Ovary (tissue), 9 donors: ENCODE results near the gene CACNB2. TPM values are rescaled to one million over a fixed set of nuclear protein-coding genes. Genes with fewer than 3 reads are reported as not detected.

Source experiments
- DNase-seq, 5 donors: peaks; one replicate each; pipeline ENCODE4 v3.0.0-alpha.2; 2019 to 2020
- H3K27ac ChIP-seq, 2 donors: fragments of 200-600 bp; one replicate each; pipeline versions ENCODE4 v1.5.1 to v1.8.0; 2019 to 2022
- H3K27me3 ChIP-seq: fragments of 200-600 bp; one replicate; pipeline ENCODE4 v1.8.0; 2022
- H3K36me3 ChIP-seq: fragments of 200-600 bp; sonication (generic); one replicate; pipeline ENCODE4 v1.5.1; 2019
- H3K4me1 ChIP-seq: one replicate; pipeline ENCODE4 v1.8.1; 2013; ENCODE audit warnings: mild to moderate bottlenecking, moderate library complexity; ENCODE audit not compliant: insufficient read depth
- H3K4me3 ChIP-seq: fragments of 200-600 bp; sonication (generic); one replicate; pipeline ENCODE4 v1.5.1; 2017
- H3K9me3 ChIP-seq, 2 donors: fragments of 200-600 bp in 1 of 2; sonication (generic) in 1 of 2; one replicate each; pipeline versions ENCODE4 v1.5.1 to v1.8.1; 2013 to 2019; ENCODE audit warnings: mild to moderate bottlenecking in 1 of 2, moderate library complexity in 1 of 2
- EP300 ChIP-seq: sonication (generic); formaldehyde crosslinking; IDR thresholded peaks from one replicate; pipeline ENCODE4 v1.6.1; 2017; ENCODE audit warnings: antibody characterized with exemption
- POLR2A ChIP-seq: fragments of 450-650 bp; IDR thresholded peaks from one replicate; pipeline ENCODE4 v1.6.1; 2017; ENCODE audit warnings: antibody characterized with exemption, mild to moderate bottlenecking, moderate library complexity
- WGBS, 3 donors: extraction: QIAGEN DNeasy Blood & Tissue Kit in 1 of 3; methylation state at CpG; one replicate each; pipeline versions ENCODE4 v1.1.5 to v1.1.7; 2013 to 2017; 5-methylcytosine and 5-hydroxymethylcytosine counted together
- intact Hi-C, 4 donors: fragments of 100-400 bp; cut with DNase I; formaldehyde crosslinking; loops; one replicate each; pipeline versions ENCODE4 v1.11.0 to v1.15.1; 2022 to 2023
- polyA plus RNA-seq, 2 donors: library from polyadenylated mRNA; stranded (reverse); fragments of 200-250 nt in 1 of 2; fragments of 350-450 nt in 1 of 2; fragmentation: Illumina TruSeq in 1 of 2; extraction: RNeasy Lipid Tissue Mini Kit (QIAGEN cat#74804) in 1 of 2; gene quantifications; one replicate each; pipeline ENCODE4 v1.2.3, GENCODE V29; 2013 to 2014
- total RNA-seq, 7 donors: library from RNA; depleted of rRNA in 2 of 7; stranded (reverse); fragments of >200 nt in 2 of 7; fragmentation: NEBNext Ultra II Directional in 3 of 7; extraction: Animal tissue kit (Norgen Biotek cat#: 25700) in 3 of 7; gene quantifications; one replicate each; pipeline versions ENCODE4 v1.1.0 to v1.2.4, GENCODE V29; 2016 to 2023
- TF ChIP-seq, protein P1 (sequence below), 3 donors: fragments of 450-650 bp in 2 of 3; fragments of 200-600 bp in 1 of 3; IDR thresholded peaks; one replicate each; pipeline versions ENCODE4 v1.5.1 to v1.8.0; 2016 to 2022; ENCODE audit warnings: antibody characterized with exemption in 3 of 3, mild to moderate bottlenecking in 1 of 3
- donor health status: DM: no; HTN: no; CAD: no; lungs with moderate emphysema.
- donor health status: DM: no; HTN: no; CAD: no.
- donor health status: Bipolar disorder and iron deficiency.
- donor health status: DM: yes; HTN: yes; CAD: no.
- donor health status: DM: no; HTN: no; CAD: no.
- donor health status: DM: yes; HTN: yes; CAD: no.

Gene CACNB2
- total and polyA plus RNA-seq, 9 donors: 8.9 to 60.9 (median 23.8) TPM

DNA sequence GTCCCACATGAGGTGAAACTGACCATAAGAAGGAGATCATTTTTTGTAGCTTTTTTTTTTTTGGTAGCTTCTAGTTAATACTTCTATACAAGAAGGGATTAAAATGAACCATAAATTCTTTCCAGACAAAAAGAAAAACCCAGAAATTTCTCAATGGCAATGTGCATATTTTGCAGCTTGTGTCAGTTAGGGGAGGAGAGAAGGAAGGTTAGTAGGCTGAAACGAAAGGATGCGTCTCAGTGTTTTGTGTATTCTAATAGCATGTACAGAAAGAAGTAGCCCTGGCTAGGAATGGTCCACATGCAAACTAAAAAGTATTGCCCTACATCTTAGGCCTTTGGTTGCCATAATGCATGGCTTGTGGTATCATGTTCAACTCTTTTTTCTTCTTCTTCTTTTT is 90.6 kb downstream of the CACNB2 start:
- Histone ChIP-seq H3K36me3 (no peaks in the 10 kb centered on the region), H3K9me3 (no peaks in the 10 kb centered on the region), H3K27ac (no peak overlapping the region), H3K4me3 (no peak overlapping the region), H3K27me3 (no peaks in the 10 kb centered on the region), H3K4me1 (peaks cover 12% of the 10 kb centered on the region)
- intact Hi-C loops: loop anchor here in 1 of 4 donors (10.0 kb wide), 1 partner anchor 496 kb away; no protein-coding TSS in a partner anchor
- TF ChIP-seq, protein P1, sequence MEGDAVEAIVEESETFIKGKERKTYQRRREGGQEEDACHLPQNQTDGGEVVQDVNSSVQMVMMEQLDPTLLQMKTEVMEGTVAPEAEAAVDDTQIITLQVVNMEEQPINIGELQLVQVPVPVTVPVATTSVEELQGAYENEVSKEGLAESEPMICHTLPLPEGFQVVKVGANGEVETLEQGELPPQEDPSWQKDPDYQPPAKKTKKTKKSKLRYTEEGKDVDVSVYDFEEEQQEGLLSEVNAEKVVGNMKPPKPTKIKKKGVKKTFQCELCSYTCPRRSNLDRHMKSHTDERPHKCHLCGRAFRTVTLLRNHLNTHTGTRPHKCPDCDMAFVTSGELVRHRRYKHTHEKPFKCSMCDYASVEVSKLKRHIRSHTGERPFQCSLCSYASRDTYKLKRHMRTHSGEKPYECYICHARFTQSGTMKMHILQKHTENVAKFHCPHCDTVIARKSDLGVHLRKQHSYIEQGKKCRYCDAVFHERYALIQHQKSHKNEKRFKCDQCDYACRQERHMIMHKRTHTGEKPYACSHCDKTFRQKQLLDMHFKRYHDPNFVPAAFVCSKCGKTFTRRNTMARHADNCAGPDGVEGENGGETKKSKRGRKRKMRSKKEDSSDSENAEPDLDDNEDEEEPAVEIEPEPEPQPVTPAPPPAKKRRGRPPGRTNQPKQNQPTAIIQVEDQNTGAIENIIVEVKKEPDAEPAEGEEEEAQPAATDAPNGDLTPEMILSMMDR (IDR thresholded peaks at IDR 0.05): no peak
- TF ChIP-seq POLR2A (no peak), EP300 (no peak)
- DNase-seq: no peak
- WGBS, 3 donors: 61 to 78% (median 75%) methylated on average over 2 of the region's 2 CpGs

DNA sequence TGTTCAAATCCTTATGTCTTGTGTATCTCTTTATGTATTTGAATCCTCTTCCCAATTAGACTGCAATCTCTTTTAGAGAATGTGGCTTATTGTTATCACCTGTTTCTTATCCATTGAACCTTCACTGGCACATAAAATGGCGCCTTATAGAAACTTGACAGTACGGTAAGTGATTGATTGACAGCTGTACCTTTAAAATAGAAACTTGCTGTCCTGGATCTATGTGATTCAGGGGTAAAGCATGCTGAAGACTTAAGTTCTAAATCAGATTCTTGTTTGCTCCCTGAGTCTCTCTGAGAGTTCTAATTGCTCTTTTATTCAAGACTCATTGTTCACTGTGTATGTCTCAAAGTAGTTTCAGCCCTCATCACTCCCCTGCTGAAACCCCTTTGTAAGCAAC is 91.3 kb downstream of the CACNB2 start:
- no peaks in the 10 kb centered on the region for H3K9me3 ChIP-seq
- no peak overlapping the region for H3K27ac ChIP-seq
- H3K36me3 ChIP-seq: no peaks in the 10 kb centered on the region
- no peak overlapping the region for H3K4me3 ChIP-seq
- intact Hi-C loops: loop anchor here in 1 of 4 donors (10.0 kb wide), 1 partner anchor 497 kb away; no protein-coding TSS in a partner anchor
- no peaks in the 10 kb centered on the region for H3K27me3 ChIP-seq
- no peak for DNase-seq
- 93 to 95% (median 94%) methylated on average over 2 of the region's 2 CpGs for WGBS, 3 donors
- TF ChIP-seq, protein P1 (IDR thresholded peaks at IDR 0.05): no peak
- no peak for TF ChIP-seq EP300
- TF ChIP-seq POLR2A: no peak
- H3K4me1 ChIP-seq: peaks cover 12% of the 10 kb centered on the region

DNA sequence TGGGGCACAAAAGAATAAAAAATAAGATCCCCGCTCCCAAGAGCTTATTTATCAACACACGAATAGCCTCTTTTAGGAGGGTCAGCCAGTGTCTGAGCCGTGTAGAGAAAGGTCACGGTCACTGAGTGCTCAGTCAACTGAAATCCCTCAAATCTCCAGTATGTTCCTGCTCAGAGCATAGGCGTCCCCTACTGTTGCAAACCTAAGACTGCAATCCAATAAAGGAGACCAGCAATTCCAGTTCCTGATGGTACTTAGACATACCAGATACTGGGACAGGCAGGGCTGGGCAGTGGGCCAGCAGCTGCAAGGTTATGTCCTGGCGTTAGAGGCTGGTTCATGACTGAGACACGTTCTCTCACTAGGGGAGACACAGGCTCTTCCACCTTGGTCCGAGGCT is 93.6 kb downstream of the CACNB2 start:
- no peaks in the 10 kb centered on the region for H3K36me3 ChIP-seq
- no peak overlapping the region for H3K4me3 ChIP-seq
- TF ChIP-seq, protein P1 (IDR thresholded peaks at IDR 0.05): peak in 1 of 3 donors; percentile 30
- TF ChIP-seq POLR2A: no peak
- peaks cover 14% of the 10 kb centered on the region for H3K4me1 ChIP-seq
- H3K27ac ChIP-seq: peak overlapping the region in 1 of 2 donors; percentile 0
- WGBS, 3 donors: 37 to 73% (median 37%) methylated on average over 8 of the region's 8 CpGs
- intact Hi-C loops: loop anchor here in 1 of 4 donors (10.0 kb wide), 1 partner anchor 499 kb away; no protein-coding TSS in a partner anchor
- no peaks in the 10 kb centered on the region for H3K9me3 ChIP-seq
- no peaks in the 10 kb centered on the region for H3K27me3 ChIP-seq
- DNase-seq: peak; percentile 36 to 55 (median 46)

DNA sequence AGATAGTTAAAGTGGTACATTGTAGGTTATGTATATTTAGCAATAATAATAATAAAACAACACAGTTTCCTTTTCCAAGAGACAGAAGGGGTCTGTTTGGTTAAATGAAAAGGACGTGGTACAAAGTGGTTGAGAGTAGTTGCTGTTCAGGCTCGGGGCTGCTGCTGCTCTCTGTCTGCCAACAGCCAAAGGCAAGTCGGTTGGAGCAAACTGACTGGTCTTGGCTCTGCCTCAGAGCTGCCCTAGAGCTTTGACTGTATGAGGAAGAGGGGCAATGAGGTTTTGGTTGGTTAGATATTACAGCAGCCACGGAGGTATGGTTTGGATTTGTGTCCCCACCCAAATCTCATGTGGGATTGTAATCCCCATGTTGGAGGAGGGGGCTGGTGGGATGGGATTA is 95.3 kb downstream of the CACNB2 start:
- intact Hi-C loops: loop anchor here in 1 of 4 donors (10.0 kb wide), 1 partner anchor 501 kb away; no protein-coding TSS in a partner anchor
- H3K4me1 ChIP-seq: peaks cover 13% of the 10 kb centered on the region
- no peak for TF ChIP-seq POLR2A
- no peak for TF ChIP-seq EP300
- TF ChIP-seq, protein P1 (IDR thresholded peaks at IDR 0.05): no peak
- DNase-seq: no peak
- no peak overlapping the region for H3K4me3 ChIP-seq
- no peak overlapping the region for H3K27ac ChIP-seq
- H3K9me3 ChIP-seq: no peaks in the 10 kb centered on the region
- WGBS, 3 donors: 86 to 97% (median 89%) methylated on average over 4 of the region's 4 CpGs
- H3K36me3 ChIP-seq: no peaks in the 10 kb centered on the region
- no peaks in the 10 kb centered on the region for H3K27me3 ChIP-seq
